ENCODE results near the gene RAB1A. TPM values are rescaled to one million over a fixed set of nuclear protein-coding genes. Genes with fewer than 3 reads are reported as not detected.
A peak's percentile ranks its signal among the peaks of the same experiment; 100 is the strongest.

Gene RAB1A
- total and polyA plus RNA-seq, 10 of the 15 experiments (the other 5 are each of a cell fraction or from before 2014, with no cell fraction given) = 48.9 to 171 (median 83.4) TPM

DNA sequence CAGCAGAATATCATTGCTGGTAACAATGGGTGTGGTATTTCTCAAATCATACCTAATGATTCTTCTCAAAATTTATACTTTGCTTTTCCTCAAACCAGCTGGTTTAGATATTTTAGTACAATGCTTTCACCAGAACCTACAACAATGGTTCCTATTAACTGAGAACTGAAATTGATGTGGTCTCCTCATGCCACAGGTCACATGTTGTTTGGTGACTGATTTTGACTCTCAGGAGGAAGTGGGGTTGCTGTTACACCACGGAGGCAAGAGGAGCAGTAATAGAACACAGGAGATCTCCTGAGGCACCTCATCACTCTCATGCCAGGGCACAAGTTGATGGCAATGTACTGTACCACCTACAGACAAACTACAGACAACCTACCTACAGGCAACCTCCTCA, 76.7 kb downstream of the RAB1A start (continued):
- TF ChIP-seq, protein P1, sequence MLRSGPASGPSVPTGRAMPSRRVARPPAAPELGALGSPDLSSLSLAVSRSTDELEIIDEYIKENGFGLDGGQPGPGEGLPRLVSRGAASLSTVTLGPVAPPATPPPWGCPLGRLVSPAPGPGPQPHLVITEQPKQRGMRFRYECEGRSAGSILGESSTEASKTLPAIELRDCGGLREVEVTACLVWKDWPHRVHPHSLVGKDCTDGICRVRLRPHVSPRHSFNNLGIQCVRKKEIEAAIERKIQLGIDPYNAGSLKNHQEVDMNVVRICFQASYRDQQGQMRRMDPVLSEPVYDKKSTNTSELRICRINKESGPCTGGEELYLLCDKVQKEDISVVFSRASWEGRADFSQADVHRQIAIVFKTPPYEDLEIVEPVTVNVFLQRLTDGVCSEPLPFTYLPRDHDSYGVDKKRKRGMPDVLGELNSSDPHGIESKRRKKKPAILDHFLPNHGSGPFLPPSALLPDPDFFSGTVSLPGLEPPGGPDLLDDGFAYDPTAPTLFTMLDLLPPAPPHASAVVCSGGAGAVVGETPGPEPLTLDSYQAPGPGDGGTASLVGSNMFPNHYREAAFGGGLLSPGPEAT (IDR thresholded peaks at IDR 0.05; ENCODE audit: low read depth) = peak; percentile 80
- TF ChIP-seq SMAD5 (IDR thresholded peaks at IDR 0.05; ENCODE audit: low read depth) (no peak), CHD1 (IDR thresholded peaks at IDR 0.05; ENCODE audit: low read depth, low read length) (no peak), HCFC1 (IDR thresholded peaks at IDR 0.05; ENCODE audit: low read length) (no peak), SUPT20H (IDR thresholded peaks at IDR 0.05; ENCODE audit: borderline replicate concordance, control insufficient read depth, low read depth, low read length) (no peak), IKZF2 (IDR thresholded peaks at IDR 0.05) (peak; percentile 81 to 83; a peak in 3 of 4 replicates), CHD2 (IDR thresholded peaks at IDR 0.05; ENCODE audit: borderline replicate concordance, low read depth, low read length) (peak; percentile 67; the same call in 1 of the 2 replicates), MYC (IDR thresholded peaks at IDR 0.05; ENCODE audit: insufficient read depth, insufficient read length, insufficient replicate concordance, low read length, severe bottlenecking) (no peak), BCL11A (IDR thresholded peaks at IDR 0.05; ENCODE audit: low read depth, low read length) (peak; percentile 91), BRCA1 (IDR thresholded peaks at IDR 0.05; ENCODE audit: low read depth, low read length) (no peak), CREM (IDR thresholded peaks at IDR 0.05; ENCODE audit: low read depth) (peak; percentile 73; the same call in 1 of the 2 replicates), NFYB (IDR thresholded peaks at IDR 0.05; ENCODE audit: insufficient read depth, low read depth, low read length) (no peak), RAD21 (IDR thresholded peaks at IDR 0.05; ENCODE audit: insufficient read depth, low read depth, low read length) (no peak), MTA3 (IDR thresholded peaks at IDR 0.05; ENCODE audit: borderline replicate concordance, low read length) (peak; percentile 50; the same call in 1 of the 2 replicates), ZNF274 (IDR thresholded peaks at IDR 0.05; ENCODE audit: insufficient read depth, insufficient read length) (no peak), ZSCAN29 (IDR thresholded peaks at IDR 0.05) (no peak), NFIC (IDR thresholded peaks at IDR 0.05; ENCODE audit: low read depth, low read length) (peak; percentile 88)
- TF ChIP-seq, protein P2, sequence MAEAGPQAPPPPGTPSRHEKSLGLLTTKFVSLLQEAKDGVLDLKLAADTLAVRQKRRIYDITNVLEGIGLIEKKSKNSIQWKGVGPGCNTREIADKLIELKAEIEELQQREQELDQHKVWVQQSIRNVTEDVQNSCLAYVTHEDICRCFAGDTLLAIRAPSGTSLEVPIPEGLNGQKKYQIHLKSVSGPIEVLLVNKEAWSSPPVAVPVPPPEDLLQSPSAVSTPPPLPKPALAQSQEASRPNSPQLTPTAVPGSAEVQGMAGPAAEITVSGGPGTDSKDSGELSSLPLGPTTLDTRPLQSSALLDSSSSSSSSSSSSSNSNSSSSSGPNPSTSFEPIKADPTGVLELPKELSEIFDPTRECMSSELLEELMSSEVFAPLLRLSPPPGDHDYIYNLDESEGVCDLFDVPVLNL (IDR thresholded peaks at IDR 0.05; ENCODE audit: low read depth, low read length) = no peak
- TF ChIP-seq, protein P3, sequence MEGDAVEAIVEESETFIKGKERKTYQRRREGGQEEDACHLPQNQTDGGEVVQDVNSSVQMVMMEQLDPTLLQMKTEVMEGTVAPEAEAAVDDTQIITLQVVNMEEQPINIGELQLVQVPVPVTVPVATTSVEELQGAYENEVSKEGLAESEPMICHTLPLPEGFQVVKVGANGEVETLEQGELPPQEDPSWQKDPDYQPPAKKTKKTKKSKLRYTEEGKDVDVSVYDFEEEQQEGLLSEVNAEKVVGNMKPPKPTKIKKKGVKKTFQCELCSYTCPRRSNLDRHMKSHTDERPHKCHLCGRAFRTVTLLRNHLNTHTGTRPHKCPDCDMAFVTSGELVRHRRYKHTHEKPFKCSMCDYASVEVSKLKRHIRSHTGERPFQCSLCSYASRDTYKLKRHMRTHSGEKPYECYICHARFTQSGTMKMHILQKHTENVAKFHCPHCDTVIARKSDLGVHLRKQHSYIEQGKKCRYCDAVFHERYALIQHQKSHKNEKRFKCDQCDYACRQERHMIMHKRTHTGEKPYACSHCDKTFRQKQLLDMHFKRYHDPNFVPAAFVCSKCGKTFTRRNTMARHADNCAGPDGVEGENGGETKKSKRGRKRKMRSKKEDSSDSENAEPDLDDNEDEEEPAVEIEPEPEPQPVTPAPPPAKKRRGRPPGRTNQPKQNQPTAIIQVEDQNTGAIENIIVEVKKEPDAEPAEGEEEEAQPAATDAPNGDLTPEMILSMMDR (IDR thresholded peaks at IDR 0.05 in 2 of 3, conservative IDR thresholded peaks at IDR 0.05 in 1 of 3; ENCODE audit: control insufficient read depth in 2 of 3, extremely low read depth in 1 of 3, insufficient read depth in 1 of 3, low read depth in 3 of 3, low read length in 3 of 3) = no peak
- TF ChIP-seq, protein P4, sequence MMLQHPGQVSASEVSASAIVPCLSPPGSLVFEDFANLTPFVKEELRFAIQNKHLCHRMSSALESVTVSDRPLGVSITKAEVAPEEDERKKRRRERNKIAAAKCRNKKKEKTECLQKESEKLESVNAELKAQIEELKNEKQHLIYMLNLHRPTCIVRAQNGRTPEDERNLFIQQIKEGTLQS (IDR thresholded peaks at IDR 0.05; ENCODE audit: borderline replicate concordance, extremely low read depth, low read depth, low read length) = peak; percentile 15; the same call in 1 of the 2 replicates
- TF ChIP-seq, protein P5, sequence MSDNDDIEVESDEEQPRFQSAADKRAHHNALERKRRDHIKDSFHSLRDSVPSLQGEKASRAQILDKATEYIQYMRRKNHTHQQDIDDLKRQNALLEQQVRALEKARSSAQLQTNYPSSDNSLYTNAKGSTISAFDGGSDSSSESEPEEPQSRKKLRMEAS (IDR thresholded peaks at IDR 0.05; ENCODE audit: low read depth, low read length) = peak; percentile 75; the same call in 1 of the 2 replicates
- TF ChIP-seq, protein P6, sequence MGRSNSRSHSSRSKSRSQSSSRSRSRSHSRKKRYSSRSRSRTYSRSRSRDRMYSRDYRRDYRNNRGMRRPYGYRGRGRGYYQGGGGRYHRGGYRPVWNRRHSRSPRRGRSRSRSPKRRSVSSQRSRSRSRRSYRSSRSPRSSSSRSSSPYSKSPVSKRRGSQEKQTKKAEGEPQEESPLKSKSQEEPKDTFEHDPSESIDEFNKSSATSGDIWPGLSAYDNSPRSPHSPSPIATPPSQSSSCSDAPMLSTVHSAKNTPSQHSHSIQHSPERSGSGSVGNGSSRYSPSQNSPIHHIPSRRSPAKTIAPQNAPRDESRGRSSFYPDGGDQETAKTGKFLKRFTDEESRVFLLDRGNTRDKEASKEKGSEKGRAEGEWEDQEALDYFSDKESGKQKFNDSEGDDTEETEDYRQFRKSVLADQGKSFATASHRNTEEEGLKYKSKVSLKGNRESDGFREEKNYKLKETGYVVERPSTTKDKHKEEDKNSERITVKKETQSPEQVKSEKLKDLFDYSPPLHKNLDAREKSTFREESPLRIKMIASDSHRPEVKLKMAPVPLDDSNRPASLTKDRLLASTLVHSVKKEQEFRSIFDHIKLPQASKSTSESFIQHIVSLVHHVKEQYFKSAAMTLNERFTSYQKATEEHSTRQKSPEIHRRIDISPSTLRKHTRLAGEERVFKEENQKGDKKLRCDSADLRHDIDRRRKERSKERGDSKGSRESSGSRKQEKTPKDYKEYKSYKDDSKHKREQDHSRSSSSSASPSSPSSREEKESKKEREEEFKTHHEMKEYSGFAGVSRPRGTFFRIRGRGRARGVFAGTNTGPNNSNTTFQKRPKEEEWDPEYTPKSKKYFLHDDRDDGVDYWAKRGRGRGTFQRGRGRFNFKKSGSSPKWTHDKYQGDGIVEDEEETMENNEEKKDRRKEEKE (IDR thresholded peaks at IDR 0.05) = no peak

Measured in GM12878 (cell line).